Heart left ventricle (tissue), 13 donors: ENCODE results near the gene CTSH.

Experiments
- POLR2A ChIP-seq, 2 donors: fragments of 450-650 bp; IDR thresholded peaks; one replicate each; pipeline ENCODE4 v1.6.1; 2017; ENCODE audit warnings: antibody characterized with exemption in 2 of 2, mild to moderate bottlenecking in 2 of 2, moderate library complexity in 2 of 2
- TF ChIP-seq, protein P1 (sequence below), 12 donors: fragments of 200-600 bp; sonication (generic) in 4 of 12; IDR thresholded peaks; one replicate each; pipeline versions ENCODE4 v1.5.0 to v1.8.0; 2018 to 2022; ENCODE audit warnings: antibody characterized with exemption in 12 of 12, mild to moderate bottlenecking in 5 of 12
- donor health status: ischemic (EF 13 %, LVEDD 7.1; RV severe dilation, severe dysfunction).
- donor health status: DM: no; HTN: yes; CAD: no.
- donor health status: DM: no; HTN: no; CAD: no.
- donor health status: ischemic (EF 25% LVEDD 6.9; RV normal size, moderate dysfunction).
- donor health status: ischemic (EF 25% LVEDD 5.7; RV mildly dilated, moderate dysfunction).
- donor health status: ischemic (EF 35%, LVEDD 5.7; RV mildly dilated, moderate dysfunction).
- donor health status: nonischemic (EF 11% LVEDD 7.7; RV severe dilation, severe dysfunction).
- donor health status: DM: yes; HTN: yes; CAD: no.
- donor health status: PGD.
- donor health status: ischemic (EF 29% LVEDD 5.4; RV normal size, mild dysfunction).
- donor health status: nonischemic (EF 23%, LVEDD 6.1; RV moderate dilation, normal function).

DNA sequence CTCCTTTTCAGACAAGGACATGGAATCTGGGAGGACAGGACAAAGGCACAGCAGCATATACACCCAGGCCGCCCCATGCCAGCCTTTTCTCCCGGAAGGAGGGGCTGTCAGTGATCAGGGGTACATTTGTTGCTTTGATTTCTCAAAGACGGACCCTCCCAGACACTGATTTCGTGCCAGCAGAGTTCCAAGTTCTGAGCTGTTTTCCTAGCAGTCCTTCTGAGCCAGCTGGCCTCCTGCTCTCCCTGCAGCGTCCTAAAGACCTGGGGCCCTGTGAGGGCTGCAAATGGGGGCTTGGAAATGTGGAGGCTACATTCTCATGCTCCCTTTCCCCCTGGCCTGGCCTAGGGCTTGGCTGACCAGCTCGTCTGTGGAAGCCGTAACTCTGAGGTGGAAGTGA, 22.3 kb downstream of the CTSH start:
- TF ChIP-seq, protein P1, sequence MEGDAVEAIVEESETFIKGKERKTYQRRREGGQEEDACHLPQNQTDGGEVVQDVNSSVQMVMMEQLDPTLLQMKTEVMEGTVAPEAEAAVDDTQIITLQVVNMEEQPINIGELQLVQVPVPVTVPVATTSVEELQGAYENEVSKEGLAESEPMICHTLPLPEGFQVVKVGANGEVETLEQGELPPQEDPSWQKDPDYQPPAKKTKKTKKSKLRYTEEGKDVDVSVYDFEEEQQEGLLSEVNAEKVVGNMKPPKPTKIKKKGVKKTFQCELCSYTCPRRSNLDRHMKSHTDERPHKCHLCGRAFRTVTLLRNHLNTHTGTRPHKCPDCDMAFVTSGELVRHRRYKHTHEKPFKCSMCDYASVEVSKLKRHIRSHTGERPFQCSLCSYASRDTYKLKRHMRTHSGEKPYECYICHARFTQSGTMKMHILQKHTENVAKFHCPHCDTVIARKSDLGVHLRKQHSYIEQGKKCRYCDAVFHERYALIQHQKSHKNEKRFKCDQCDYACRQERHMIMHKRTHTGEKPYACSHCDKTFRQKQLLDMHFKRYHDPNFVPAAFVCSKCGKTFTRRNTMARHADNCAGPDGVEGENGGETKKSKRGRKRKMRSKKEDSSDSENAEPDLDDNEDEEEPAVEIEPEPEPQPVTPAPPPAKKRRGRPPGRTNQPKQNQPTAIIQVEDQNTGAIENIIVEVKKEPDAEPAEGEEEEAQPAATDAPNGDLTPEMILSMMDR (IDR thresholded peaks at IDR 0.05) = no peak
- no peak for TF ChIP-seq POLR2A (IDR thresholded peaks at IDR 0.05)
